ENCODE results near the gene CD81.
"Not testable (repeated sequence)": the region's sequence is repeated elsewhere in the genome, so short reads cannot be mapped to it uniquely, and the experiment has no call there.

The CD81 gene

DNA sequence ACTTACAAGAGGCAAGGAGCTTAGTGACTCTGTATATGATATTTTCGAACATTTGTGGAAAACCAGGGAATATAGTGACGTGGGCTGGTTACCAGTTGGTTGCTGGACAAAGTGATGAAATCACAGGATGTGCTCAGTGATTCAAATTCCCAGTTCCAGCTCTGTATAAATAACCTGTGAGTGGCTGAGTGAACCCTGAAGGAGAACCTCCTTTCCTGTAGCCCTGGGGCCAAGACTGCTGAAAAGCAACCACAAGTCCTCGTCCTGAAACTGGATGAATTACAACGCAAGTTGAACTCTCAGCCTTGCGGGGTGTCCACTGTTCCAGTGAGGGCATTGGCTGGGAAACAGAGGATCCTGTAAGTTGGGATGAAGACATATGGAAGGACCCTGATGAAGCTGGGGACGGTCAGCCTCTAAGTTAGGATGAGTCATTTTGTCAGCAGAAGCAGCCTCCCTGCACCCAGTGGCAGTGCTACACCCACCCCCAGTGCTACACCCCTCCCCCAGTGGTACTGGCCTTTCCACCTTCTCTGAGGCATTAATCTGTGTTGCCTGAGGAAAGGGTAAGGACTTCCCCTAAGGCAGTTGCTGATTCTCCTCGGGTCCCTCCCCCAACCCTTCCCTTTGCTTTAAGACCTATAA, 22.0 kb upstream of the CD81 start:
- no peak overlapping the region for H3K4me3 ChIP-seq
- TF ChIP-seq Cebpa-rat (IDR thresholded peaks at IDR 0.05), result no peak
- peaks cover 6% of the 10 kb centered on the region for H3K9me3 ChIP-seq
- H3K4me2 ChIP-seq, result no peak overlapping the region
- H3K27me3 ChIP-seq, result no peaks in the 10 kb centered on the region
- H3K9ac ChIP-seq, result no peak overlapping the region
- H3K27ac ChIP-seq, result no peak overlapping the region
- H4K20me1 ChIP-seq, result 0 out of 2 replicates have a peak, but pooled peaks cover 3% of the 10 kb centered on the region
- H3K36me3 ChIP-seq, result no peaks in the 10 kb centered on the region
- peaks cover 25% of the 10 kb centered on the region for H3K4me1 ChIP-seq

DNA sequence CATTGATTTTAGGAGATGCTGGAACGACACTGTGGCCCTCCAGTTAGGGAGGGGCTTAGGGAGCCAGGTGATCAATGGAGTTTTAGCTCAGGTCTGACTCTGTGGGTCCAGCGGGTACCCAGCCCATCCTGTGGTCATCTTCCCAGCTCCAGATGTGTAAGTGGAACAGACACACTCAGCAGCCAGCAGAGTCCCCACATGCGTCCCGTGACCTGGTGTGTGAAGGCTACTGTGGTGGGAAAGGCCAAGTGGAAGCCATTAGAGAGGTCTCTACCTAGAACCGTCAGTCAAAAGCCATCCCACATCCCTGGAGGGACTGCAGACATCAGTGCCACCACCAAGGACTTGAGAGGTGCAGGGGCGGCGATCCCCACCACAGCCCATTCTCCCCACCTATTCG, 19.9 kb upstream of the CD81 start:
- Histone ChIP-seq H4K20me1 (0 out of 2 replicates have a peak, but pooled peaks cover 6% of the 10 kb centered on the region), H3K27ac (no peak overlapping the region), H3K9me3 (no peaks in the 10 kb centered on the region), H3K4me2 (no peak overlapping the region), H3K27me3 (no peaks in the 10 kb centered on the region), H3K4me3 (no peak overlapping the region), H3K9ac (no peak overlapping the region), H3K4me1 (peaks cover 45% of the 10 kb centered on the region), H3K36me3 (no peaks in the 10 kb centered on the region)
- no peak for TF ChIP-seq Cebpa-rat (IDR thresholded peaks at IDR 0.05)

DNA sequence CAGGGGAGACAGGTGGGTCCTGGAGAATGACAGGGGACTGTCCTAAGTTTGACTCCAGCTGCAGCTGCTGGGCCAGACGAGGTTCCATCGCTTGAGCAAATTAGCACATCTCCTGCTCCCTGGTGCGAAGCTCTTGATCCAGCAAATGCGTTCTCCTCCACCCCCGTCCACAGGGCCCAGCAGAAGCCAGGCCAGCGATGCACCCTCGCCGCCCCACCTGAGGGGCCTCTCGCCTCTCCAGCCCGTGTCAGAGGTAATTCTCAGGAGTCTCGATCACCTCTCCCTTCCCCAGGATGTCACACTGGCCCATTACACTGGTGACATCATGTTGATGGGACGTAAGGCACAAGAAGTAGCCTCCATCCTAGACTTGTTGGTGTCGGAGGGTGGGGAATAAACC, 19.5 kb upstream of the CD81 start:
- H3K9ac ChIP-seq, H3K9me3 ChIP-seq, H3K4me3 ChIP-seq, H3K36me3 ChIP-seq, H3K27ac ChIP-seq, H4K20me1 ChIP-seq, H3K27me3 ChIP-seq: not testable (repeated sequence)
- Histone ChIP-seq H3K4me2 (peak overlapping the region; percentile 84; the same call in 1 of the 2 replicates), H3K4me1 (peaks cover 49% of the 10 kb centered on the region)

DNA sequence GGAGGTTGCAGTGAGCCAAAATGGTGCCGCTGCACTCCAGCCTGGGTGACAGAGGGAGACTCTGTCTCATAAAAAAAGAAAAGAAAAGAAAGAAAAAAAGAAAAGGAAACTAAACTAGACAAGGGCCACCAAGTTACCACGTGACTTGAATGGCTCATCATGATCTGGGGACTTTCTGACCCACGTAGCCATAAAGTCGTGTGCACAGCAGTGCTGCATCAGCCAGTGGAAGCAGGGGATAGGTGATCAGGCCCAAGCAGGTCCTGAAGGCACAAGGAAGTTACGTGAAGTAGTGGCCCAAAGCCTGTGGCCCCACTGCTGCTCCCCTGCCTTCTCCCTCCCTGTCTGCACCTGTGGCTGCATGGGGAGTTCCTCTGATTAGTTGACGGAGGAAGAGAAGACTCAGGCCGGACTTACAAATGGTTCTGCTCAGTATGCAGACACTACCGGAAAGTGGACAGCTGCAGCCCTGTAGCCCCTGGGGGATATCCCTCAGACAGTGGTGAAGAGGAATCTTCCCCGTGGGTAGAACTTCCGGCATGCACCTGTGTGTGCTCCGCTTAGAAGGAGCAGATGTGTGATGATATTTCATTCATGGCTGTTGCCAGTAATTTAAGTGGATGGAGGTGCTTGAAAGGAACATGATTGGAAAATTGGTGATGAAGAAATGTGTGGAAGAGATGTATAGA, 18.2 kb upstream of the CD81 start:
- Histone ChIP-seq H3K4me1 (peaks cover 58% of the 10 kb centered on the region), H4K20me1 (0 out of 2 replicates have a peak, but pooled peaks cover 6% of the 10 kb centered on the region), H3K27me3 (no peaks in the 10 kb centered on the region), H3K4me3 (no peak overlapping the region), H3K36me3 (no peaks in the 10 kb centered on the region), H3K4me2 (peak overlapping the region; percentile 84), H3K9me3 (no peaks in the 10 kb centered on the region), H3K27ac (no peak overlapping the region; the same call in 1 of the 2 replicates), H3K9ac (no peak overlapping the region)
- no peak for TF ChIP-seq Cebpa-rat (IDR thresholded peaks at IDR 0.05)

DNA sequence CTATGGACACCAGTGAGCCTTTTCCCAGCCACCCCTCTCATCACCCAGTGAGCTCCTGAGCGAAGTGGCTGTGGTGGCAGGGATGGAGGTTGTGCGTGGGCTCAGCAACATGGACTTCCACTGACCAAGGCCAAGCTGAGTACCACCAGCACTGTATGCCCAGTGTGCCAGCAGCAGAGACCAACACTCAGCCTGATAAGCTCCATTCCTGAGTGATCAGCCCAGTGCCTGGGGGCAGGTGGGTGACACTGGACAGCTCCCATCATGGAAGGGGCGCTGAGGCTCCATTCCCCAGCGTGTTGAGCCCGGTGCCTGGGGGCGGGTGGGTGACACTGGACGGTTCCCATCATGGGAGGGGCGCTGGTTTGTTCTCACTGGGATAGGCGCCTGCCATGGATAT, 17.6 kb upstream of the CD81 start:
- Histone ChIP-seq H3K4me1 (peaks cover 61% of the 10 kb centered on the region), H4K20me1 (0 out of 2 replicates have a peak, but pooled peaks cover 6% of the 10 kb centered on the region), H3K4me2 (peak overlapping the region; percentile 84), H3K27me3 (no peaks in the 10 kb centered on the region), H3K27ac (no peak overlapping the region), H3K9ac (no peak overlapping the region), H3K9me3 (no peaks in the 10 kb centered on the region), H3K36me3 (no peaks in the 10 kb centered on the region), H3K4me3 (no peak overlapping the region)
- TF ChIP-seq Cebpa-rat (IDR thresholded peaks at IDR 0.05), result no peak

DNA sequence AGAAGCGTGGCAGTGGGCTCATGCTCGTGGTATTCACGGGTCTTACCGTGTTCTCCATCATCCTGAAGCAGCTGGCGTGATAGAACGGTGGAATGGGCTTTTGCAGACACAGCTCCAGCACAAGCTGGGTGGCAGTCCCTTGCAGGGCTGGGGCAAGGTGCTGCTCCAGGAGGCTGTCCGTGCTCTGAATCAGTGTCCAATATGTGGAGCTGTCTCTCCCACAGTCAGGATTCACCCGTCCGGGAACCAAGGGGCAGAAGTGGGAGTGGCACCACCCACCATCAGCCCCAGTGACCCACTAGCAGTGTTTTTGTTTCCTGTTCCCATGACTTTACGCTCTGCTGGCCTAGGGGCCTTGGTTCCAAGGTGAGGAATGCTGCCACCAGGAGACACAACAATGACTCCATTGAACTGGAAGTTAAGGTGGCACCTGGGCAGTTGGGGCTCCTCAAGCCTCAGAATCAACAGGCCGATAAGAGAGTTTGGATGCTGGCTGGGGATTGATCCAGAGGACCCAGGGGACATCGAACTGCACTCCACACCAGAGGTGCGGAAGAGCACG, 16.9 kb upstream of the CD81 start:
- Histone ChIP-seq H3K36me3 (no peaks in the 10 kb centered on the region), H3K27ac (no peak overlapping the region), H3K27me3 (no peaks in the 10 kb centered on the region), H3K4me3 (no peak overlapping the region), H3K9ac (no peak overlapping the region), H4K20me1 (0 out of 2 replicates have a peak, but pooled peaks cover 6% of the 10 kb centered on the region), H3K4me1 (peaks cover 67% of the 10 kb centered on the region), H3K4me2 (peak overlapping the region; percentile 84), H3K9me3 (no peaks in the 10 kb centered on the region)
- no peak for TF ChIP-seq Cebpa-rat (IDR thresholded peaks at IDR 0.05)

DNA sequence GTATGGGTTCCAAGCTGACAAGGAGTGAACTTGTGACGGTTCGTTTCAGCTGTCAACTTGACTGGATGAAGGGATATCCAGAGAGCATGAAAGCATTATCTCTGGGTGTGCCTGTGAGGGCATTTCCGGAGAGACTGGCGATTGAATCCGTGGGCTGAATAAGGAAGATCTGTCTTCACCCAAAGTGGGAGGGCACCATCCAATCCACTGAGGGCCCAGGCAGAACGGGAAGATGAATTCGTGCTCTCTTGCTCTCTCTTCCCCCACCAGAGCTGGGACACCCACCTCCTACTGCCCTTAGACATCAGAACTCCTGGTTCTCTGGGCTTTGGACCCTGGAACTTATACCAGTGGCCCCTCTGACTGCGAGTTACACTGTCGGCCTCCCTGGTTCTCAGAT, 15.5 kb upstream of the CD81 start:
- H3K9me3 ChIP-seq, result no peaks in the 10 kb centered on the region
- H3K4me1 ChIP-seq, result peaks cover 81% of the 10 kb centered on the region
- H3K9ac ChIP-seq, result no peak overlapping the region
- peak overlapping the region; percentile 84 for H3K4me2 ChIP-seq
- H4K20me1 ChIP-seq, result 0 out of 2 replicates have a peak, but pooled peaks cover 6% of the 10 kb centered on the region
- no peak overlapping the region for H3K27ac ChIP-seq
- no peak overlapping the region for H3K4me3 ChIP-seq
- no peak for TF ChIP-seq Cebpa-rat (IDR thresholded peaks at IDR 0.05)
- H3K36me3 ChIP-seq, result no peaks in the 10 kb centered on the region
- no peaks in the 10 kb centered on the region for H3K27me3 ChIP-seq

DNA sequence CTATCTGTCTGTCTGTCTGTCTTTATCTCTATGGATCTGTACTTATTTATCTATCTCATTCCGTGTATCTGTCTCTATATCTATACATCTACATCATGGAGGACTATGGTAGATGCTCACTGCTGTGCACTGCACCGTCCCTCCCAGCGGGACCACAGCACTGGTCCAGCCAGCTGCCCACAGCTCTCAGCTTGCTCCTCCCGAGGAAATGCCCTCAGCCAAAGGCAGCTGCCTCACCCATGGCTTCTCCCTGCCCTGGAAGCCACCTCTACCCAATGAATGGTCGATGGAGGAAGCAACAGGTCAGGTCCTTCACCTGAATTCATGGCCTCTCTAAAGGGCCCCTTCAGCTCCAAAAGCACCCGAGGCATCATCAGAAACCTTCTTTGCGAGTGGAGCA, 14.7 kb upstream of the CD81 start:
- TF ChIP-seq Cebpa-rat (IDR thresholded peaks at IDR 0.05), result no peak
- H3K27me3 ChIP-seq, result no peaks in the 10 kb centered on the region
- H3K4me1 ChIP-seq, result peaks cover 89% of the 10 kb centered on the region
- no peaks in the 10 kb centered on the region for H3K36me3 ChIP-seq
- no peak overlapping the region for H3K27ac ChIP-seq
- H3K9ac ChIP-seq, result no peak overlapping the region
- H4K20me1 ChIP-seq, result 0 out of 2 replicates have a peak, but pooled peaks cover 6% of the 10 kb centered on the region
- H3K4me2 ChIP-seq, result peak overlapping the region; percentile 32
- H3K4me3 ChIP-seq, result no peak overlapping the region
- no peaks in the 10 kb centered on the region for H3K9me3 ChIP-seq

DNA sequence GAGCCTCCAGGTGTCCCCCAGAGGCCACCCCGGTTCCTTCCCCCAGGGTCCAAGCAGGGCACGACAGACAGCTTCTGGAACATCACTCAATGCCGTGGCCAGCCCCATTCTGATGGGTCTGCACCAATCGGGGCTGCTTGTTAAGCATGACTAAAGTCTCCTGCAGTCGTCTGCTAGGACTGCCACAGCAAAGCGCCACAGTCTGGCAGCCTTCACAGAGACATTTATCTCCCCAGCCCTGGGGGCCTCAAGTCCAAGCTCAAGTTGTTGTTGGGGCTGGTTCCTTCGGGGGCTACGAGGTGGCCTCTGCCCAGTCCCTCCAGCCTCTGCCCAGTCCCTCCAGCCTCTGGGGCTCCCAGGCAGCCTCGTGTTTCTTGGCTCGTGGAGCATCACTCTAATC, 14.0 kb upstream of the CD81 start:
- Histone ChIP-seq H3K9me3 (no peaks in the 10 kb centered on the region), H3K27ac (no peak overlapping the region), H3K9ac (no peak overlapping the region), H3K27me3 (no peaks in the 10 kb centered on the region), H3K36me3 (no peaks in the 10 kb centered on the region), H3K4me3 (no peak overlapping the region), H3K4me2 (peak overlapping the region; percentile 32), H4K20me1 (0 out of 2 replicates have a peak, but pooled peaks cover 6% of the 10 kb centered on the region), H3K4me1 (peaks cover 91% of the 10 kb centered on the region)
- TF ChIP-seq Cebpa-rat (IDR thresholded peaks at IDR 0.05), result no peak
